Brain microvascular endothelial cell (primary cell): Measurements from ENCODE around the gene NHLRC3.

Experiments
- DNase-seq: peaks from one replicate; pipeline ENCODE4 v3.0.0-alpha.2; 2020
- H3K27ac ChIP-seq: fragments of 250-450 bp; sonication (Bioruptor Pico); 2 replicates; pipeline ENCODE4 v1.5.1; 2020; ENCODE audit warnings: mild to moderate bottlenecking, moderate library complexity
- H3K27me3 ChIP-seq: fragments of 250-450 bp; sonication (Bioruptor Pico); replicated peaks from 2 replicates; pipeline ENCODE4 v1.5.1; 2020; ENCODE audit warnings: mild to moderate bottlenecking
- H3K36me3 ChIP-seq: fragments of 250-450 bp; sonication (Bioruptor Pico); replicated peaks from 2 replicates; pipeline ENCODE4 v1.5.1; 2020; ENCODE audit warnings: mild to moderate bottlenecking
- H3K4me3 ChIP-seq: 2 replicates; pipeline ENCODE4 v1.5.1; 2011; ENCODE audit warnings: low read depth, mild to moderate bottlenecking, control low read depth, low read length, moderate library complexity
- in situ Hi-C: cut with HindIII; loops from 2 replicates; pipeline ENCODE4 v1.10.0; 2017; ENCODE audit warnings: low sequenced_read_pairs, low pct_ligation_motif_present
- TF ChIP-seq, protein P1 (sequence below): IDR thresholded peaks from 2 replicates; pipeline ENCODE4 v1.5.1; 2011; ENCODE audit warnings: low read depth, mild to moderate bottlenecking, moderate library complexity, low read length, control low read depth, inconsistent platforms; ENCODE audit errors: missing control alignments

NHLRC3 gene

DNA sequence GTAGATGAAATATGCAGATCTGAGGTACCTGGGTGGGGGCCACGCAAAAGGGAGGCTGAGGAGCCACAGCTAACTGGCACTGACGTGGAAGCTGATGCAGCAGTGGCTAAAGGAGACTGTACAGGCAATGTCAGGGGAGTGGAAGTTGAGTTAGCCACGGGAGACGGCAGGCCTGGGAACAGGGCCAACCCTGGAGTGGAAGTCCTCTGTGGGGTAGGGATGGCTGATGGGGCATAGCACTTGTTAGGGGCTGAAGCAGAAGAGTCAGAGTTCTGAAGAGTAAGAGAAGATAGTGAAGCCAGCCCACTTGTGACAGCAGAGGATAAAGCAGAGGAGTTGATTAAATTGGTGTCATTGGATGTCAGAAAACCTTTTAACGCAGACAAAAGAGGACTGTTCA, 24.8 kb upstream of the NHLRC3 start:
- in situ Hi-C loops = no loop called here
- H3K36me3 ChIP-seq = peaks cover 49% of the 10 kb centered on the region
- no peak overlapping the region for H3K27ac ChIP-seq
- no peak overlapping the region for H3K4me3 ChIP-seq
- no peaks in the 10 kb centered on the region for H3K27me3 ChIP-seq
- DNase-seq = no peak
- TF ChIP-seq, protein P1, sequence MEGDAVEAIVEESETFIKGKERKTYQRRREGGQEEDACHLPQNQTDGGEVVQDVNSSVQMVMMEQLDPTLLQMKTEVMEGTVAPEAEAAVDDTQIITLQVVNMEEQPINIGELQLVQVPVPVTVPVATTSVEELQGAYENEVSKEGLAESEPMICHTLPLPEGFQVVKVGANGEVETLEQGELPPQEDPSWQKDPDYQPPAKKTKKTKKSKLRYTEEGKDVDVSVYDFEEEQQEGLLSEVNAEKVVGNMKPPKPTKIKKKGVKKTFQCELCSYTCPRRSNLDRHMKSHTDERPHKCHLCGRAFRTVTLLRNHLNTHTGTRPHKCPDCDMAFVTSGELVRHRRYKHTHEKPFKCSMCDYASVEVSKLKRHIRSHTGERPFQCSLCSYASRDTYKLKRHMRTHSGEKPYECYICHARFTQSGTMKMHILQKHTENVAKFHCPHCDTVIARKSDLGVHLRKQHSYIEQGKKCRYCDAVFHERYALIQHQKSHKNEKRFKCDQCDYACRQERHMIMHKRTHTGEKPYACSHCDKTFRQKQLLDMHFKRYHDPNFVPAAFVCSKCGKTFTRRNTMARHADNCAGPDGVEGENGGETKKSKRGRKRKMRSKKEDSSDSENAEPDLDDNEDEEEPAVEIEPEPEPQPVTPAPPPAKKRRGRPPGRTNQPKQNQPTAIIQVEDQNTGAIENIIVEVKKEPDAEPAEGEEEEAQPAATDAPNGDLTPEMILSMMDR = no peak

DNA sequence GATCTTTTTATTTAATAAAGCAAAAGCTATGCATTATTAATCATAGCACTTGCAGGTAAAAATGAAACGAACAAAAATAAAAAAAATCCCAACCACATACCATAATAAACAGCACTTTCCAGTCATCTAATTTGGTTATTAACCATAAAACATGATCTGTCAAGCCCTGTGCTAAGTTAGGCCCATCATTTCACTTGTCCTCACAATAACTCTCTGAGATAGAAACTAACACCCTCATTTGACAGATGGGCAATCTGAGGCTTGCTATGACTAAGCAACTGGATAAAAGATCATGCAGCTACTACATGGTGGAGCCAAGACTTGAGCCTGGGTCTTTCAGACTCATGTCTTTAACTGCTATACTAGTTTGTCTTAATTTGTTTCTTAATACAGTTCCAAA, 22.2 kb upstream of the NHLRC3 start:
- Histone ChIP-seq H3K4me3 (no peak overlapping the region), H3K27me3 (no peaks in the 10 kb centered on the region), H3K36me3 (peaks cover 53% of the 10 kb centered on the region), H3K27ac (no peak overlapping the region)
- no peak for DNase-seq
- in situ Hi-C loops = no loop called here
- TF ChIP-seq, protein P1 = no peak

DNA sequence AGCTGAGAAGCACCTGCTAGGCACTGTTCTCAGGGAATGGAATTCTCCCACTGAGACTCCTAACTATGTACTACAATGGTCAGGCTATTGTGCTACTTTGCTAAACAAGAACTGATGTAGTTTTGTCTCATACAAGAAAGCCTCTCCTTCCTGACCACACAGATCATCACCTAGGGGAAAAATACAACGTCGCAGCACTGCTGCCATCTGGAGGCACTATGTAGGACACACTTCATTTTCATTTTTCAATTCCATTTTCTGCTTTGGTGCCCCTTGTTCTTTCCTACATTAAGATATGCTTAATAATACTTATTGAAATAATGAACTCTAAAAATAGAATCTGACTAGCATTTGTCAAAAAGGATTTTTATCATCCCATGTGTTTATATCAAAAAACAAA, 21.5 kb upstream of the NHLRC3 start:
- TF ChIP-seq, protein P1 = peak; percentile 73
- no peak for DNase-seq

DNA sequence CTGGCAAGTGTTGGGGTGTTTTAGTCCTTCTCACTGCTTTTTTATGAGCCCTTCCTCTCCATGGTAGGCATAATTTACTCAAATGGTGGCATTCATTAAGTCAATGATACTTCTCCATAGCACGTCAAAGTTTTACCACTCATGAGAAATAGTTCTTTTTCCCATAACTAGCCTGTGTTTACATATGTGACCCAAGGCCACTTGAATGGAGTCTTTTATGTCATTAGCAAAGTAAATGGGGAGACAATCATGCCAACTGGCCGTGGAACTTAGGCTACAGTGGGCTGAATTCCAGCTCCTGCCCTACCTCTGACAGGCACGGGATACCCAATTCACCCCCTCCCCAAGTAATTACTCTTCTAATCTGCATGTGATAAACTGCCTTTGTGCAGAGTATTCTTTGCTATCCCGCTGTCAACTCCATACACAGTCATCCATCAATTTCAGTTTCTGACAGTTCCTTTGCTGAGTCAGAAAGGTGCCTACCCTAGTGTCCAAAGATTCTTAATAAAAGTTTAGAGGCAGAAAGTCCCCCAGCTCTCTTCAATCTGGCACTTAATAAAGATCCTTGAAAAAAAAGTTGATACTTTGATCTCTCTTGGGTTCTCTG, 17.3 kb upstream of the NHLRC3 start:
- in situ Hi-C loops = no loop called here

More for the DNA sequence above, 21.5 kb upstream of the NHLRC3 start:
- no peaks in the 10 kb centered on the region for H3K27me3 ChIP-seq
- no peak overlapping the region for H3K27ac ChIP-seq
- H3K36me3 ChIP-seq = peaks cover 52% of the 10 kb centered on the region
- H3K4me3 ChIP-seq = no peak overlapping the region
- in situ Hi-C loops = no loop called here

DNA sequence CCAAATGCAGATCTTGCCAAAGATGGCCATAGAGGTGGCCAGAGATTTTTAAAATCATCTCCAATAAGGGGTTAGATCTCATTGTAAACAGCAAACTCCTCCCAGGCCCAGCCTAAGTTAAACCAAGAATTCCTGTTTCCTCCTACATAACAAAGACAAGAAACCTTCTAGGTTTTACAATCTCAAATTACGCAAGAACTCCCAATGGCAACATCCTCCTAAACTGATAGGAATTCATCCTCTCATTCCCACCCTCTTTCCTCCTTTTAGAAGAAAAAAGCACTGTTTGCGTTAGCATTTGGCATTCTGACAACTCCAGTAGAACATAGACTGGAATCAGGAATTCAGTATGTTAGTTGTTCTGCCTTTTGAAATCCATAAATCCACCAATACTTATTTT, 14.9 kb upstream of the NHLRC3 start:
- peaks cover 32% of the 10 kb centered on the region for H3K36me3 ChIP-seq
- H3K27ac ChIP-seq = no peak overlapping the region
- no peak for DNase-seq
- H3K4me3 ChIP-seq = no peak overlapping the region
- H3K27me3 ChIP-seq = no peaks in the 10 kb centered on the region
- in situ Hi-C loops = no loop called here
- TF ChIP-seq, protein P1 = no peak

More for the DNA sequence above, 17.3 kb upstream of the NHLRC3 start:
- DNase-seq = no peak
- H3K4me3 ChIP-seq = no peak overlapping the region
- TF ChIP-seq, protein P1 = no peak
- H3K36me3 ChIP-seq = peaks cover 44% of the 10 kb centered on the region
- H3K27me3 ChIP-seq = no peaks in the 10 kb centered on the region
- H3K27ac ChIP-seq = no peak overlapping the region

DNA sequence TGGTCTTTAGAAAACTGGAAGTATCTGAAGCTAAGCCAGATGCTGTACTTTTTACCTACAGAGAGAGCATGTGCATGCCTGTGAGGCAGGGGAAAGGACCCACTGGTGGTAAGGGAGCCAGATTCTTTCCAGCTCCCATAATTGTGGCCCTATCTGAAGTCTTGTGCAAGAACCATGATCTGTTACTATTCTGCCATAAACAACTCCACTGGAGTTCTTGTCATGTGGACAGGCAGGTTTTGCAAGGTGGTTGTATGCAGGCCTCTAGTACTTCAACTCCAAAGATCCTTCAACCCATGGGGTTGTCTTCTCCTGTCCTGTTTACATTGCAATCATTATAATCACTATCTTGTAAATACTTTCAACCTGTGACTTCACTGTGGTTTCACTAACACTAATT, 14.5 kb upstream of the NHLRC3 start:
- Histone ChIP-seq H3K27me3 (no peaks in the 10 kb centered on the region), H3K27ac (no peak overlapping the region), H3K36me3 (peaks cover 32% of the 10 kb centered on the region), H3K4me3 (no peak overlapping the region)
- DNase-seq = no peak
- in situ Hi-C loops = no loop called here
- TF ChIP-seq, protein P1 = no peak
